SU-DHL-6 (cell line): ENCODE results near the gene FADS1.

Experiments used
- H2AFZ ChIP-seq: fragments of 200-600 bp; sonication (generic); 2 replicates; pipeline ENCODE4 v1.6.1; 2014; ENCODE audit warnings: low read depth, mild to moderate bottlenecking, moderate library complexity, mixed read lengths, antibody characterized with exemption, low read length; ENCODE audit not compliant: severe bottlenecking
- H3F3A ChIP-seq: fragments of 200-600 bp; shearing (Covaris generic); 2 replicates; pipeline ENCODE4 v1.6.0; 2016; ENCODE audit warnings: antibody characterized with exemption, mild to moderate bottlenecking; ENCODE audit not compliant: insufficient read depth
- H3K27ac ChIP-seq: fragments of 200-600 bp; sonication (generic); 2 replicates; pipeline ENCODE4 v1.5.1; 2016; ENCODE audit warnings: low read depth, mild to moderate bottlenecking, low read length, moderate library complexity, mixed read lengths
- H3K27me3 ChIP-seq: fragments of 200-600 bp; sonication (generic), shearing (Covaris generic); 2 replicates; pipeline ENCODE4 v1.6.0; 2014; ENCODE audit warnings: mild to moderate bottlenecking, low read length
- H3K36me3 ChIP-seq: fragments of 200-600 bp; sonication (generic); 2 replicates; pipeline ENCODE4 v1.6.1; 2014; ENCODE audit warnings: mild to moderate bottlenecking, low read length, mixed read lengths
- H3K4me2 ChIP-seq: fragments of 300-600, 200-600 bp; shearing (Covaris generic), sonication (generic); 2 replicates; pipeline ENCODE4 v1.6.0; 2014; ENCODE audit warnings: low read length, low read depth, mild to moderate bottlenecking; ENCODE audit not compliant: poor library complexity, severe bottlenecking
- H3K4me3 ChIP-seq: fragments of 200-600 bp; sonication (generic); 2 replicates; pipeline ENCODE4 v1.5.1; 2014; ENCODE audit warnings: antibody characterized with exemption, low read length, mild to moderate bottlenecking, mixed read lengths; ENCODE audit not compliant: insufficient read depth, poor library complexity, severe bottlenecking
- H3K79me2 ChIP-seq: fragments of 200-600 bp; sonication (generic); 2 replicates; pipeline ENCODE4 v1.6.1; 2014; ENCODE audit warnings: mild to moderate bottlenecking, low read length, moderate library complexity; ENCODE audit not compliant: insufficient read depth
- H3K9ac ChIP-seq: fragments of 200-600 bp; sonication (generic); 2 replicates; pipeline ENCODE4 v1.7.0; 2014; ENCODE audit warnings: mild to moderate bottlenecking, low read length
- H3K9me2 ChIP-seq: fragments of 200-600 bp; sonication (generic); replicated peaks from 2 replicates; pipeline ENCODE4 v1.6.1; 2014; ENCODE audit warnings: low read length; ENCODE audit not compliant: insufficient read depth
- H3K9me3 ChIP-seq: fragments of 200-600 bp; sonication (generic); 2 replicates; pipeline ENCODE4 v1.6.1; 2014; ENCODE audit warnings: low read length, mixed read lengths; ENCODE audit not compliant: insufficient read depth
- H4K20me1 ChIP-seq: fragments of 200-600 bp; sonication (generic); 2 replicates; pipeline ENCODE4 v1.6.1; 2014; ENCODE audit warnings: low read depth, mild to moderate bottlenecking, antibody characterized with exemption, low read length, moderate library complexity, mixed read lengths
- CTCF ChIP-seq: fragments of 200-600 bp; sonication (generic); IDR thresholded peaks from one replicate; pipeline ENCODE4 v1.5.1; 2017; ENCODE audit warnings: antibody characterized with exemption, mild to moderate bottlenecking, low read length, moderate library complexity; ENCODE audit not compliant: insufficient read depth, poor library complexity, severe bottlenecking
- EZH2phosphoT487 ChIP-seq: fragments of 200-600 bp; sonication (generic), shearing (Covaris generic); conservative IDR thresholded peaks from 2 replicates; pipeline ENCODE4 v1.6.1; 2018; ENCODE audit warnings: mild to moderate bottlenecking, antibody characterized with exemption, low read length, moderate library complexity, mixed read lengths

Gene FADS1

GRCh38 chr11:61863548-61864081 lies 46.8 kb upstream of the FADS1 start:
- Histone ChIP-seq H3K4me2 (no peak overlapping the region), H3K9ac (no peak overlapping the region), H3F3A (no peaks in the 10 kb centered on the region), H3K9me3 (no peaks in the 10 kb centered on the region), H3K9me2 (no peaks in the 10 kb centered on the region), H2AFZ (no peak overlapping the region), H3K36me3 (no peaks in the 10 kb centered on the region), H4K20me1 (no peaks in the 10 kb centered on the region), H3K27me3 (no peaks in the 10 kb centered on the region), H3K79me2 (no peaks in the 10 kb centered on the region), H3K4me3 (no peak overlapping the region), H3K27ac (no peak overlapping the region)
- TF ChIP-seq CTCF (no peak), EZH2phosphoT487 (no peak)

- H4K20me1 ChIP-seq, result no peaks in the 10 kb centered on the region
- no peaks in the 10 kb centered on the region for H3K36me3 ChIP-seq
- H3K9ac ChIP-seq, result no peak overlapping the region
- H3K79me2 ChIP-seq, result no peaks in the 10 kb centered on the region
- H3K27ac ChIP-seq, result no peak overlapping the region
- H3K4me3 ChIP-seq, result no peak overlapping the region
- H3F3A ChIP-seq, result no peaks in the 10 kb centered on the region
- no peaks in the 10 kb centered on the region for H3K9me3 ChIP-seq
- no peaks in the 10 kb centered on the region for H3K27me3 ChIP-seq
- H2AFZ ChIP-seq, result no peak overlapping the region
- no peaks in the 10 kb centered on the region for H3K9me2 ChIP-seq
- no peak for TF ChIP-seq EZH2phosphoT487
- H3K4me2 ChIP-seq, result no peak overlapping the region
Measured at GRCh38 chr11:61862714-61863547, 46.1 kb upstream of the FADS1 start.

GRCh38 chr11:61861634-61862033 lies 44.8 kb upstream of the FADS1 start:
- Histone ChIP-seq H3K79me2 (no peaks in the 10 kb centered on the region), H3K27me3 (no peaks in the 10 kb centered on the region), H3K9me3 (no peaks in the 10 kb centered on the region), H3K4me3 (no peak overlapping the region), H3F3A (no peaks in the 10 kb centered on the region), H3K27ac (no peak overlapping the region), H3K9me2 (no peaks in the 10 kb centered on the region), H4K20me1 (no peaks in the 10 kb centered on the region), H3K4me2 (no peak overlapping the region), H3K9ac (no peak overlapping the region), H3K36me3 (no peaks in the 10 kb centered on the region), H2AFZ (no peak overlapping the region)
- TF ChIP-seq CTCF, result no peak
- TF ChIP-seq EZH2phosphoT487, result no peak
